ENCODE measurements around the gene CDC42BPB.

Gene CDC42BPB

DNA sequence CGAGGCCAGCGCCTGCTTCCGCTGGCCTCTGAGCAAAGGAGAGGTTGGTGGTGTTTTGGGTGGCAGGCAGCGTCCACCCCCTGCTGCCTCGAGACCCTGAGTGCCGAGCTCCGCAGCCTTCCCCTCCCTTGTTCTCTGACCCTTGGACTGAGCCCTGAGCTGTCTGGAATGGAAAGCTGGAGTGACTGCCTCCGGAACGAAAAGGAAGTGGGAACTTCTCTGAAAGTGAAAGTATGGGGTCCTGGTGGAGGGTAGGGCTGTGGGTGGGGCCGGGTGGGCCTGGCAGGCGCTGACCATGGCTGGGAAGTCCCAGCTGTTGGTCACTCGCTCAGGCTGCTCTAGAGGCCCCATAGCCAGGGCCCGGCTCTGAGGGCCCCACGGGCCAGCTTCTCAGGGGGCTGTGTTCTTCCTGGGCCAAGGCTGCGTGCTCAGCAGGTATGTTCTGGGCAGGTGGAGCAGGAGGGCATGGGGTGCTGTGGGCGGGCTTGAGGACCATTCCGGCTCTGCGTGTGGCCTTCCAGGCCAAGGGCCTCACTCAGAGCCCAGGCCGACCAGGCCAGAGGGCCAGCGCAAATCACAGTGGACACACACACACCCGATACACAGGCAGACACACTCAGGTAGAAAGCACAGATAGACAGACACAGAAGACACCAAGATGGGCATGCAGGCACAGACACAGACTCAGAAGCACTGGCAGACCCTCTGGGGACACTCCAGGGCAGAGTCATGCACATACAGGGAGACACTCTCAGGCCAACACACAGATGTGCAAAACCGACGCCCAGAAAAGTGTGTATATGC lies 37.3 kb upstream of the CDC42BPB start, which contains the start of gene EXOC3L4:
EXOC3L4 (plus strand) TSS at position 320 of the 804 bp plus-strand sequence. CDS start 5,495 bp downstream, outside the sequence.
- DNase-seq (ENCODE audit: low read depth) = no peak

DNA sequence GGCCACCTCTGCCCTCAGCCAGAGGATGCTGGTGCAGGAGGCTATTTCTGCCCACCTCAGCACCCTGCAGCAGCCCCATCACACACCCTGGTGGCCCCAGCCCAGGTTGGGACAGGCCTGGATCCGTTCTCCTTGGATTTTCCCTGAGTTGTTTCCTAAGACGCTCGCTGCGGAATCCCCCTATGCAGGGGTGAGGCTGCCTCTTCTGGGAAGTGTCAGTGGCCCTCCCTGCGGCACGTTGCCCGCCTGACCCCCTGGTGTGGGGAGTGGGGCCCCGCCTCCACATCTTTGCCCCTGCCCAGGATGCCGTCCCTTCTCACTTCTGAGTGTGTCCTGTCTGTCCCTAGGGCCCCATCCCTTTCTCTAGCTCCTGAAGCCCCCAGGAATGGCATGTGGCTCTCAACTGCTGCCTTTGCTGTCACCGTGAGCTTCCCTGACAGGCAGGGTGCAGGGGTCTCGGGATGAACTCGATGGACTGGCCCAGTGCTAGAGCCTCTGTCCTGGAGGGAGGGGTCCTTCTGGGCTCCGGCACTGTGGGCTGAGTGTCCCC lies 36.6 kb upstream of the CDC42BPB start:
- no peak for DNase-seq (ENCODE audit: low read depth)

DNA sequence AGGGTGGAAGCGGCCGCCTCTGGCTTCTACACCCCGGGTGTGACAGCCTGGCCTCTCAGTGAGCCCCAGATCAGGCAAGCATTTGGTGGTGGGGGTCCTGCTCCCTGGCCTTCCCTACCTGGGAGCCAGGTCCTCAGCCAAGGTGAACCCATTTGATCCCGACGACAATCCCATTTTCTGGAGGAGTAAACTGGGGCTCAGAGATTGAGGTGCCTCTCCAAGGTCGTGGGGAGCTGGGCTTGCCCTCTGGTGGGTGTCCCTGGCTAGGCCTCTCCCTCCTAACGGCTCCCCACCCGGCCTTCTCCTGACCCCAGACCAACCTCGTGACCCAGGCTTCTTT lies 34.5 kb upstream of the CDC42BPB start:
- no peak for DNase-seq (ENCODE audit: low read depth)

DNA sequence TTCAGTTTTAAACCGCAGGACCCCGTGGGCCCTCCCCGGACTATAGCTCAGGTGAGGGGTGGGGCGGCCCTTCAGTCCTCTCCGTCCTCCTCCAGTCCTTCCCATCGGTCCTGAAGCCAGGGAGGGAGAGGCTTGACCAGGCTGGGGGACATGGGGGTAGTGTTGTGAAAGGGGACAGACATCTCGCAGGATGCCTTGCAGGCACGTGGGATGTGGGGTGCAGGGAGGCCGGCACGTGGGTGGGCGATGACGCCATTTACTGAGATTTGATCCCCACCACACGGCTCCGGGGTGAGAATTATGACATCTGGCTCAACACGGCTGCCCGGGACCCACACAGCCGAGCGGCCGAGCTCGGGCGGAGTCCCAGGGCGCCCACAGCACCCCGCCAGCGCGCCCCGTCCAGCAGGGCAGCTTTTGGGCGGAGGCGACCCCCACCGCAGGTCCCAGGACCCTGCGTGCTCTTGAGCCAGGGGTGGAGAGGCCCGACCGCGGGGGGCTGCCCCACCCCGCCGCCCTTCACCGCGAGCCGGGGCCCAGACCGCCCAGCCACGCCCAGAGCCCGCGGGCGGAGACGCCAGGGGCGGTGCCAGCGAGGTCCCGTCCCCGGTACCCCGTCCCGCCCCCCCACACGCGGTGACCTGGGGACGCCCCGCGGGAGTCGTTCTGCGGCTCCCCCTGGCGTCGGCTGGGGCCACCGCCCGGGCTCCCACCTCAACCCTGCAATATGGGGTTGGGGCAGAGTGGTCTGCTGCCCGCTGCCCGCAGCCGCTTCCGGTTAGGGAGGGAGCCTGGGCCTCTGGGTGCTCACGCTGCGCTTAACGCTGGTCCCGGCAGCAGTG lies 33.9 kb upstream of the CDC42BPB start:
- no peak for DNase-seq (ENCODE audit: low read depth)

DNA sequence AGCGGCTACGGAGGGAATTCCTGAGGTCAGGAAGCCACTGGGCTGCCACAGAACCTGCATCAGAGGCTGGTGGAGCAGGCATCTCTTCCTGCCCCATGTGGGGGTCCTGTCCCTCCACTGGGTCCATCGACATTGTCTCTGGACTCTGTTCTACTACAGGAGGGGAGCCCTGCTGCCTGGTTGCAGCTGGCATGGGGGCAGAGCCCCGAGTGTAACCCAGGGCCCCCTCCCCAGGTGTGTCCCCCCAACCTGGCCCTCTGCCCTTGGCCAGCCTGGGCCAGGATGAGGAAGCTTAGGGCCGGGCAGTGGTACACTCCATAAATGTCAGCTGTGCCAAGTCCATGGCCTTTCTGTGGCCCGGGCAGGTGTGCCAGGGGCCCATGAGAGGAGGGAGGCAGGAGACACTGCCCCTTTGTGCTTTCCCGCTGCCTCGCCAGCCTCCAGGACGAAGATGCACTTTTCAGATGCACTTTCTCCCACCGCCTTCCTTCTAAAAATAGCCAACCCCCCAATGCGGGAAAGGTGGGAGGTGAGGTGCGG lies 33.2 kb upstream of the CDC42BPB start:
- no peak for DNase-seq (ENCODE audit: low read depth)

DNA sequence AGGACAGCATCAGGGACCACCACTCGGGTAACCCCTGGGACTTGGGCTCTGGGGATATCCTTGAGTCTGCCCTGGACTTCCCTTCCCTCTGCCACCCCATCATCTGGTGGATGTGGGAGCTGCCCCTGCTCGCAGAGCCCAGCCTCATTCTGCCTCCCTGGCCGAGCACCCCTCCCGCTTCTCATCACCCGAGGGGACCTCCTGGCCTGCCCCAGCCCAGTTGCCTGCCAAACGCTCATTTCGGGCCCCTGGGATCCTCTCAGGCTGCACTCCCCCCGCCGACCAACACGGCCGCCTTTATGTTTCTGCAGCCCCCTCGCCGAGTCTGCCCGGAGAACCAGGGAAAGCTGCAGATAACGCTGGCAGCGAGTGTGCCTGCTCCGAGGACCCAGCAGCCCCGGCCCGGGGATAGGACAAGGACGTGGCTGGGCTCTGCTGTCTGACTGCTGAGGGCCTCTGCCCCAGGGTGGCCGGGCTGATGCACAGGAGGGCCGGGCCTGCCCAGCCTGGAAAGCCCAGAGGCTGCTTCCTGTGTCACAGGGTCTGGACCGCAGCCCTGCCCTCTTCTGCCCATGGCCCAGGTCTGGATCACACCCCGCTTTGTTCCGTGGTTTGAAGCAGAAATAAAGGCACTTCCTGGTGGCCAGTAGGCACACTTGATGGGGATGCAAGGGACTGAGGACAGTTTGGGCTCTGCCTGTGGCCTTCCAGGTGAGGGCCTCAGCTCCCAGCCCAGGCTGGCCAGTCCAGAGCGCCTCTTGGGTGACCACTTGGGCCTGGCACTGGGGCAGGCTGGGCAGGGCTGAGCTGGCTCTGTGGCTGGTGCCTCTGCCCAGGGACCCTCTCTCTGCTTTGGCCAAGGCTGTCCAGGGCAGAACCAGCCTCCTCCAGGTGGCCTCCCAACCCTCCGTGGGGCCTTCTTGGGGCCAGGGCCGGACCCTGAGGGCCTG lies 32.3 kb upstream of the CDC42BPB start:
- no peak for DNase-seq (ENCODE audit: low read depth)

DNA sequence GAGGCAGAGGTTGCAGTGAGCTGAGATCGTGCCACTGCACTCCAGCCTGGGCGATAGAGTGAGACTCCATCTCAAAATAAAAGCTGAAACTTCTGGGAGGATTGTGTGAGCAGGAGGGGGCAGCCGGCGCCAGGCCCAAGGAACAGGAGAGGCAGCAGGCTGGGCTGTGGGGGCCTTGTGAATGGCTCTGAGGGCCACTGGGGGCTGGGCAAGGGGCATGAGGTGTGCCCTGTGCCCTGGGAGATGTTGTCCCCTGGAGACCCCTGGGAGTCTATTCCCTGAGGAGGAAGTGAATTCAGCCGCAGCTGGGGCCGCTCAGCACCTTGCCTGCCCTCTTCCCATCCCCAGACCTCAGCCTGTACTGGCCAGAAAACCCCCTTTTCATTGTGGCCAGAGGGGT lies 31.6 kb upstream of the CDC42BPB start:
- no peak for DNase-seq (ENCODE audit: low read depth)

DNA sequence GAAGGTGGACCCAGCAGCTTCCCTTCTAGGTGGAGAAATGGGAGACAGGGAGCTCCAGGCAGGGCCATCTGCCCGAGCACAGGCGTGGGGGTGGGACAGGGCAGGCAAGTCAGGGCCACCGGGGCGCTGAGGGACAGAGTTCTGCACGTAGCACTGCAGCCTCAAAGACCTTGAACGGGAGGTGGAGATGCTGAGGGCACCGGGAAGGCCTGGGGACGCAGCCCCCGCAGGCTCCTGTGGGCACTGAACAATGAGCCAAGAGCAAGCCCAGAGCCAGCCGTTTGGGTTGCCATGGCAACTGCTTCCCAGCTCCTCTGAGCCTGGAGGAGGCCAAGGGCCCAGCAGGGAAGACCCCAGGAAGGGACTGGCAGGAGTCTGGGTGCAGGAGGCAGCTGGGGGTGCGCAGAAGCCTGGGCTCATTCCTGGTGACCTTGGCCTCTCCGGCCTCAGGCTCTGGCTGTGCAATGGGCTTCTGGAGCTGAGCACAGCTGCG lies 30.0 kb upstream of the CDC42BPB start:
- DNase-seq (ENCODE audit: low read depth) = no peak

DNA sequence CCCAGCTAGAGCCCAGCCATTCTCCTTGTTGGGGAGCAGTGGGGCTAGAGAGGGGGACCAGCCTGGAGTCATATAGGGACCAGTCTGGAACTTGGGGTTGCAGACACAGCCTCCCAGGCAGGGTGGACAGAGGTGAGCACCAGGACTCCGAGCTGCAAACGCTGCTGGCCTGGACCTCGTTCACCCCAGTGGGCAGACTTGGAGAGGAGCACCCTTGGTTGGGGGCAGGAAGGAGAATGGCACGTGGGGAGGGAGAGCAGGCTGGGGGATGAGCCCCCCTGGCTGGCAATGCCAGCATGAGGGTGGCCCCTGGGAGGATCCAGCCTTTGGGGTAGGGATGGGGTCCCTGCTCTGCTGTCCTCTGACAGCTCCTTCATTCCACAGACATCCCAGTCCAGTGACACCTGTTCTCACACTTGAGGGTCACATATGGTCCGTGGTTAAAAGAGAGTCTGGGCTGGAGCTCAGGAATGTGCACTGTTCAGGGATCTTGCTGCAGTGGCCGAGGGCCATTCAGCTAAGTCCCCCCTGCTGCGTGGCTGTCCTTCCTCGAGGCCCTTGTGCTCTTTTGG lies 29.5 kb upstream of the CDC42BPB start:
- no peak for DNase-seq (ENCODE audit: low read depth)

DNA sequence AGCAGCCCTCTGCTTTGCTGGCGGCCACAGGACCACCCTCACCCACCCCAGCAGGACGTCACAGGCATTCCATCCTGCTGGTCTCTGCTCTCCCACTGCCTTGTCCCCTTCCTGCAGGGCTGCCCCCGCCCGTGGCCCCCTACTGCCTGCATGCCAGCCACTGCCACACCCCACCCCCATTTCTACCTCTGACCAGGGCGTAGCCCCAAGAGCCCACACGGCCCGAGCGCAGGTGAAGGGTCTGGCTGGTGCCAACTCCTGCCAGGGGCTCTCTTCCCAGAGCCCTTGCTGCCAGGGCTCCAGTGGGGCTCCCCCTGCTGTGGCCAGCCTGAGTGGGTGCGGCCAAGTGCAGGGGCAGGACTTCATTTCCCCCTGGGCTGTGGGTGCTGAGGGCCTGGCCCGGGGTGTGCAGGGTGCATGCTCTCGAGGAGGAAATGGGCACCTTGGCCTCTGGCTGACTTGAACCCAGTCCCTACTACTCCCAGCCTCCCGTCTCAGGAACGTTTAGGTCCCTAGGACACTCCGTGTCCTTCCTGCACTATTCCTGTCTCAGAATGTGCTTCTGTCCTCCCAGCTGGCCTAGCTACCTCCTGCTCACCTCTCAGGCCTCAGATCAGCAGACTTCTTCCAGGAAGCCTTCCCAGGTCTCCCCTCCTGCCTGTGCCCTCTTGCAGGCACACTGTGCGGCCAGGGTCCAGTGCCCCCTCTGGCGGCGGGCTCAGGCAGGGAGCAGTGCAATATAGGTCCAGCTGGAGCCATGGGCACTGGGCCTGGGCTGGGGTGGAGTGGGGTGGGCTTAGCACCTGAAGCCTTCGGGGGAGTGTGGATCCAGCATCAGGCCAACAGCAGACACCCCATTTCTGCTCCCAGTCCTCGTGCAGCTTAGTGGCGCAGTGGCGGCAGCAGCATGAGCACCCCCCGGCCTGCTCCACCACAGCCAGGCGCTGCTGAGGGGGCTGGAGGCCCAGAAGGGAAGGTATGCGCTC lies 28.1 kb upstream of the CDC42BPB start:
- DNase-seq (ENCODE audit: low read depth) = no peak

DNA sequence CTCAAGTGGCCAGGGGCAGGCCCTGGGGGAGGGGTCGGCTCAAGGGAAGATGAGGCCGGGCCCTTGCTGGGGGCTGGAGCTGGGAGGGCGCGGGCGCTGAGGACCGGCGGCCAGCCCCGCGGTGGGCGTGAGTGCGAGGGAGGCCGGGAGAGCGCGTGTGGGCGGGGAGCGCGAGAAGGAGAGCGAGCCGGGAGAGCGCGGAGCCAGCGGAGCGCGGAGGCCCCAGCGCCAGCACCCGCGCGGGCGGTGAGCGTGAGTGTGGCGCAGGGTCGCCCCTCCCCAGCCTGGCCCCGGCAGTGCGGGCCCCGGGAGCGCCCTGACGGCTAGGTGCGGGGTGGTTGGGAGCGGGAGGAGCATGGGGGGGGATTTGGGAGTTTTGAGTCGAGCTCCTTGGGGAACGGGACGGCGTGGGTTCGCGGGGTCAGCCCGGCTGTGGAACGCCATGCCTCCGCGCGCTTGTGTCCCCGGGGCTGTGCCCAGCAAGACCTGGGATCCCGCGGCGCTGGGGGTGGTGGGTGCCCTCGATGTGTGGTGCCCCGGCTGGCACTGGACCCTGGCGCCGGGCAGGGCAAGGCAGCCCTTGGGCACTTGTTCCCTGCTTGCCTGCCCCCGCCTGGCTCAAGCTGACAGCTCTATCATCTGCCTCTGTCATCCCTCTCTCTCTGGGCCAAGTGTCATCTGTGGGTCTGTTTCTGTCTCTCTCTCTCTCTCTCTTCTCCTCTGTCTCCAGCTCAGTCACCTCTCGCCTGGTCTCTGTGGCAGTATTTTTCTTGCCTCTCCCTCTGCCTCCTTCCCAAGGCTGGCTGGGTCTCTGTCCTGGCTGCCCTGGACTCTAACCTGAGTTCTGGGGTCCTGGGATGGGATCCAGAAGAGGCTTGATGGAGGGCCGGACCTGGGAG lies 26.9 kb upstream of the CDC42BPB start, which contains the start of gene LBHD2:
LBHD2 (plus strand) TSS at position 190 of the 899 bp plus-strand sequence. CDS start 1,803 bp downstream, outside the sequence.
- DNase-seq (ENCODE audit: low read depth) = no peak

DNA sequence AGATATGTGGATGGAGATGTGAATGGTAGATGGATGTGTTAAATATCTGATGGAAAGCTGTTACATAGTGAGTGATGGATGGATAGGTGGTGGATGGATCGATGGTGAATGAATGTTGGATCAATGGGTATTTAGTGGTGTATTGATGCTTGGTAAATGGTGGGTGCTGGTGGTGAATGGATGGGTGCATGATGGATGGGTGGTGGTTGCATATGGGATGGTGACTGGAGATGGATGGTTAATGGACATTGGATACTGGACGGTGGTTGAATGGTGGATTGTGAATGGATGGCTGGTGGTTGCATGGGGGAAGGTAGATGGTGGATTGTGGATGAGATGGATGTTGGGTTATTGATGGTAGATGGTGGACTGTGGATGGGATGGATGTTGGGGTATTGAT lies 24.6 kb upstream of the CDC42BPB start:
- no peak for DNase-seq (ENCODE audit: low read depth)

DNA sequence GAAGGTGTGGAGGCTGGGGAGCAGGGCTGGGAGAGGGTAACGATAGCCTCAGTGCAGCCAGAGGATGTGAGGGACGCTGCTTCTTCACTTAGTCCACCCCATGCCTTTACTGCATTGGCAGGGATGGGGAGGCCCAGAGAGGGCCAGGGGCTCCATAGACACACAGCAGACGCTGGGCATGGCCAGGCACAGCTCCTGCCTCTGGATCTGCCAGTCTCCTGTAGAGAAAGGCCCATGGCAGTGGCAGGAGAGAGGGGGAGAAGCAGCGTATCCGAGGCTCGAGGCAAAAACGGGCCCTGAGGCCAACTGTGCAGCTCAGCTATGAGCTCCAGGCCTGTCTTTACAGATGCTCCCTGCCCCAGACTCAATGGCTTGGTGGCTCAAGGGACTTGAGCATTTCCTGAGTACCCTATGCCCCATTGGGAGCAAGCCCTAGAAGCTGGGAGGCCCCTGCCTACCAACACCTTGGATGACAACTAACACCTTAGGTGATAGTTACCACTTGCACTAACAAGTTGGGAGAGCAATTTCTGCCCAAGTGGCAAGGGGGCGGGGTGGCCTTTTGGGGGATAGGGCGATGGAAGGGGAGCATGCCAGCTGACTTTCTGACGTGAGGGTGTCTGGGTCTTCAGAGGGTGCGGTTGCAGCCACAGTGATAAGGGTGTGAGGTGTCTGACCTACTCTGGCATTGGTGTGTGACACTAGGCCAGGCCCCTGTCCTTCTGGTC lies 21.7 kb upstream of the CDC42BPB start:
- no peak for DNase-seq (ENCODE audit: low read depth)

DNA sequence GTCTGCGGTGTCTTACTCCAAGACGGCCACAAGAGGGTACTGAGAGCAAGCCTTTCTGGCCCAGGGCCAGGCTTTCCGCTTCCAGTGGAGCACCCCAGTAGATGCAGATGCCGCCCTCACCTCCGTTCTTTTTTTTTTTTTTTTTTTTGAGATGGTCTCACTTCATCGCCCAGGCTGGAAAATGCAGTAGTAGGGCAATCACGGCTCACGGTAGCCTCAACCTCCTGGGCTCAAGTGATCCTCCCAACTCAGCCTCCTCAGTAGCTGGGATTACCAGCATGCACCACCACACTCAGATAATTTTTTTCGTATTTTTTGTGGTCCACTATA lies 21.0 kb upstream of the CDC42BPB start:
- peak; percentile 33 for DNase-seq (ENCODE audit: low read depth)

DNA sequence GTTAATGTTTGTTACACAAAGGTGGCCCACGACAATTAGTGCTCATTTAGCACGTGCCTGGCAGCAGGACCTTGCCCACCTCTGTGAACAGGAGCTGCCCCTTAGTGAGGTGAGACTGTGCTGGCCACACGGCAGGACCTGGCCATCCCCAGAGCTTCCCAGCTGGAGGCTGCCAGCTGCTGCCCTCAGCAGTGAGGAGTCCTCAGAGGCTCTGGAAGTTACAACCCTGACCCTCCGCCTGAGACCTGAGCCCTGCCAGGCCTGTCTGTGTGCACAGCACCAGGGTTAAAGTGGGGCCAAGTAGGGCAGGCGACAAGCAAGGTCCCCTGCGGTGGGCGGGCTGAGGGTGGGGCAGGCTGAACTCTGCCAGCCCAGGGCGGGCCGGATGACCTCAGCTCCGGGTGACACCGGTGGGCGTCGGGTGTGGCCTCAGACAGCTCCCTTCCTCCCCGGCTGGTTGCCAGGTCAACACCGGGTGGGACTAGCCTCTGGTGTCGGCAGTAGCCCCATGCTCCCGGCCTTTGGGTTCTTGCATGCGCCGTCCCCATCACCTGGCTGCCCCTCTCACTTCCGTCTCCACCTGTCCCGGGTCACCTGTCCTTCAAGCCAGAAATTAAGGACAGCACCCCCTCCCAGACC lies 17.5 kb upstream of the CDC42BPB start:
- no peak for DNase-seq (ENCODE audit: low read depth)

DNA sequence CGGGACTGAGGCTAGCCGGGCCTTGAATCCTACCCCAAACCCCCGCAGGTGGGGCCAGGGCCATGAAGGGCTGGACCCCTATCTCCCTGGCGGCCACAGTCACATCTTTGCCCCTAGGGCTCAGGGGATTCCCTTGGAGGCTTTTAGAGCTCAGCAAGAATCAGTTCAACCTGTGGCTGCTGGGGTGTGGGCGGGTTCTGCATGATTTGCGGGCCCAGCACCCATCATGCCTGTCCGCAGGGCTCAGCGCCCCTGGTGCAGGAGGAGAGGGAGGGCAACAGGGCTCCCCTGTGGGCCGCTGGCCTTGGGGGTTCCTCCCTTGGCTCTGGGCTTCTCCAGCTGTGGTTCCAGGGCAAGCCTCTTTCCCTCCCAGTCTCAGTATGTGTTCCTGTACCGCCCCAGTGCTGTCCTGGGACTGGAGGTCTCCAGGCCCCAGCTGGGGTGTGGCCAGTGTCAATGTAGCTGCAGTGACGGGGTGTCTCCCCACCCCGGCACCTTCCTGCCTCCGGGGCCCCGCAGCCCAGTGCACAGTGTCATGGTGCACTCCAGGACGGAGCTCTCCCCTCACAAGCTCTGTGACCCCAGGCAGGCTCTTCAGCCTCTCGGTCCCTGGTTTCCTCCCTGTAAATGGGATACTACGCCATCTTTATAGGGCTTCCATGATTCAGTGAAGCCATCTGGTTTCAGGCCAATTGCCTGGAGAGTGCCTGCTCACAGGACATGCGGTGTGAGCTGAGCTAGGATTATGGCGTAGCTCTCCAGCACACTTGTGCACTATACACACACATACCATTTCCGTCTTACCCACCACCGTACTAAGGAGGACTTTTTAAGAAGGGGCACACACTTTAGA lies 16.8 kb upstream of the CDC42BPB start:
- DNase-seq (ENCODE audit: low read depth) = no peak

Measured in HS-27A (cell line).